Jurkat, Clone E6-1 (cell line): ENCODE measurements around the gene HOXA7. TPM values are rescaled to one million over a fixed set of nuclear protein-coding genes. Genes with fewer than 3 reads are reported as not detected.

Experiments used
- DNase-seq: peaks from one replicate; pipeline ENCODE4 v3.0.0-alpha.2; 2011; ENCODE audit warnings: low read depth, low spot score
- H3K4me3 ChIP-seq: 2 replicates; pipeline ENCODE4 v1.5.1; 2011; ENCODE audit warnings: mild to moderate bottlenecking, low read length, control low read depth, moderate library complexity
- polyA plus RNA-seq: library from polyadenylated mRNA; unstranded; fragments of >200 nt; gene quantifications from one replicate; pipeline ENCODE4 v1.2.1, GENCODE V29; 2012; ENCODE audit warnings: missing spikeins; ENCODE audit not compliant: insufficient read length, insufficient read depth

Gene HOXA7
- 15.5 TPM for polyA plus RNA-seq

DNA sequence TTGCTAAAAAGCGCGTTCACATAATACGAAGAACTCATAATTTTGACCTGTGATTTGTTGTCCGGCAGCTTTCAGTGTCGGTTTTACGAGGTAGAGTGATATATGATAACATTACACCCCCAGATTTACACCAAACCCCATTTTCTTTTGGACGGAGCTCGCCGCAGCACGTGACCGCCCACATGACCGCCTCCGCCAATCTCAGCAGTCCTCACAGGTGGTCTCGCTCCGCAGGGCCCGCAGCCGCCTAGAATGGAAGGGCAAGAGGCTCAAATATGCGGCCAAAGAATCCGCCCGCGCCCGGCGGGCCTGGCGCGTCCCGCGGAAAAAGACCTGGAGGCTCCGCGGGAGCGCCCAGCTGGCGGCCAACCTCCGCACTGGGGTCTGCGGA, at the start of gene HOXA7:
HOXA7 (minus strand) TSS at position 168 of the 391 bp plus-strand sequence; CDS start at position 38, 130 bp downstream.
- H3K4me3 ChIP-seq = peak within 1 kb of the TSS; percentile 65
- DNase-seq = peak; percentile 42

GRCh38 chr7:27205325-27206280, 49.1 kb upstream of the HOXA7 start:
- DNase-seq = no peak
- H3K4me3 ChIP-seq = no peak overlapping the region

DNA sequence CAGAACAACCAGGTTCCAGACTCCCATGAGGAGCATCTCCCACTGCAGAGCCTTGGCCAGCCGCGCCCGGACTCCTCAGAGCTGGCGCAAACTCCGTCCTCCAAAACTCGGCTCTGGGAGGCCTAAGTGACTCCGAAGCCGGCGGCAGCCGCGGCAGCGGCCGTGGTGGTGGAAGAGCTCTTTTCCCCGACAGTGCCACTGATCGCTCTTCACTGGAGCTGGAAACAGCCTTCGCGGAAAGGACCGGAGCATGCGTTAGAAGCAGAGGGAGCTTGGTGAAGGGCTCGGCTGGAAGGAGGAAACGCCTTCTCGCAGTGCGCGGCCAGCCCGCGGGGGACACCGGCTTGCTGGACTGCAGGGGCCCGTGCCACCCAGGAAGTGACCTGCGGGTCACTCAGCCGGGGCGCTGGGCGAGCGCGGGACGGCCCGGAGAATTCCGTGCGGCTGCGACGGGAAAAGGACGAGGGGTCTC, 48.4 kb upstream of the HOXA7 start:
- no peak for DNase-seq

DNA sequence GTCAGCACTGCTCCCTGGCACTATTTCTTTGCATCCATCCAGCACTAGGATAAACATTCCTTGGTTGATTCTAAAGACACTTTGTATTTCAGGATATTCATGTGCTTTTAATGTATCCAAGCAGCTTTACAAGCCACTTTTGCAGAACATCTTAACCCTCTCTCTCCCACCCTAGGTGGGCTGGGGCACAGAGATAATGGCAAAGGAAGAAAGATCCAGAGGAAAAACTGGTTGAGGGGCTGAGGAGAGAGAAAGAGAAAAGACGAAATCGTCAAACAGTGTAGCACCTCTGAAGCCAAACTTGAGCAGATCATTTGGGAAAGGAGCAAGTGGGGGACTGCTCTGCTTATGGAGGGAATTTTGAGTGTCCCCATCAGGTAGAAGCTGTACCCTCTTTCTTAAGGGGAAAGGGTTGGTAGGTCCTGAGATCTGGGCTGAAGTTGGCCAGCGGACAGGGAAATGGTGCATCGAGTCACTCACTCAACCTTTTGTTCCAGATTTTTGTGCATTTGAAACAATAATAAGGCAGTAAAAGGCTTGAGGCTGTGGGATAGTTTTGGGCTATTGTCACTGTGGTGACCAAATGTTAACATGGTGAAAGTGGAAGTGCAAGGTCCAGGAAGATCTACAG, 47.6 kb upstream of the HOXA7 start:
- H3K4me3 ChIP-seq = no peak overlapping the region
- DNase-seq = no peak

More for the DNA sequence above, 48.4 kb upstream of the HOXA7 start:
- H3K4me3 ChIP-seq = no peak overlapping the region

DNA sequence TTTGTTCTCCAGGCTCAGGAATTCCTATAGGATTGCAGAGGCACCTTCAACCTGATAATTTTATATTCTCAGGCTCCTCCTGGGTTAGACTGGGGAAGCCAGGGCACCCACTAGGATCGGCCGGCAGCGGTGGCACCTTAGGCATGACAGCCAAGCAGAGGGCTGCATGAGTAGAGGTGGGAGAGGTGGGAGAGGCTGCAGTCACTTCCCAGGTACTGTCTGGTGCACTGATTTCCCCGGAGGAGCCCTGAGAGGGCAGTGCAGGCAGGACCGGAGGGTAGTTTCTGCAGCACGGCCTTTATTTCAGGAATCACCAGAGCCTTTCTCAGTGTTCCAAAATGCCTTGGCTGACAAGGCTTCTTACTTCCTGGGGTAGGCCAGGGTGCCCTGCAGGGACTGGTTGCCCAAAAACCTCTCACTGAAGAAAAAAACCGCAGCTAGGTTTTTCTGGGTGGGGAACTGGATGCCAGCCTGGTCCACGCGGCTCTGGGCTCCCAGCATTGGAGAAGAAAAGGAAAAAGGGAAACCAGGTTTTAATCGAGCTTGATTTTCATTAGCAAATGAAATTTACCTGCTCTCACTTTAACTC, 47.0 kb upstream of the HOXA7 start:
- DNase-seq = no peak
- no peak overlapping the region for H3K4me3 ChIP-seq

- DNase-seq = no peak
Measured at GRCh38 chr7:27202862-27203134, 46.3 kb upstream of the HOXA7 start.

GRCh38 chr7:27202018-27202861, 45.8 kb upstream of the HOXA7 start:
- DNase-seq = no peak
- H3K4me3 ChIP-seq = no peak overlapping the region

More at GRCh38 chr7:27202862-27203134, 46.3 kb upstream of the HOXA7 start:
- no peak overlapping the region for H3K4me3 ChIP-seq

DNA sequence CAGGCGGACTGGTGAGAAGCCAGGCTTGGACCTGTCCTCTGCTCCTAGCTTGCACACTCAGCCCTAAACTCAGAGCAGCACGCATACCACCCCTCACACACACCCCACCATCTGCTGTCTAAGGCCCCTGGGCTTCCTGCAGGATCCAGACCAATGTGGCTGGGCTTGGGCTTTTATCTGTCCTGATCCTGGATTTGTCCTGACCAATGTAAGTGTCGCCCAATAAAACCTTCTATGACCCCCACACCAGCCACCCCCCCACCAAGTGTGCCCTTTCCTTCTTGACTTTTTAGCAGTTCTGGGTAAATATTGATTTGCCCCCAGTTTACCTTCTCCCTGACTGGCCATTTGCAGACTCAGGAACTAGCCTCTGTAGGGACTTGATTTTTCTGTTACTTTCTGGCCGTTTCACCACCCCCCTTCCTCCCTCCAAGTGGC, 45.1 kb upstream of the HOXA7 start:
- no peak overlapping the region for H3K4me3 ChIP-seq
- DNase-seq = no peak

- H3K4me3 ChIP-seq = peak overlapping the region; percentile 57
Measured at GRCh38 chr7:27200761-27201579, 44.5 kb upstream of the HOXA7 start.

GRCh38 chr7:27199849-27200760, 43.6 kb upstream of the HOXA7 start, which contains the start of gene HOXA13:
TSS of gene HOXA13 (minus strand) at chr7:27200091. CDS start at chr7:27200077, 14 bp downstream.
- peak; percentile 48 for DNase-seq
- H3K4me3 ChIP-seq = peak within 1 kb of the TSS; percentile 57

More at GRCh38 chr7:27200761-27201579, 44.5 kb upstream of the HOXA7 start:
- no peak for DNase-seq

DNA sequence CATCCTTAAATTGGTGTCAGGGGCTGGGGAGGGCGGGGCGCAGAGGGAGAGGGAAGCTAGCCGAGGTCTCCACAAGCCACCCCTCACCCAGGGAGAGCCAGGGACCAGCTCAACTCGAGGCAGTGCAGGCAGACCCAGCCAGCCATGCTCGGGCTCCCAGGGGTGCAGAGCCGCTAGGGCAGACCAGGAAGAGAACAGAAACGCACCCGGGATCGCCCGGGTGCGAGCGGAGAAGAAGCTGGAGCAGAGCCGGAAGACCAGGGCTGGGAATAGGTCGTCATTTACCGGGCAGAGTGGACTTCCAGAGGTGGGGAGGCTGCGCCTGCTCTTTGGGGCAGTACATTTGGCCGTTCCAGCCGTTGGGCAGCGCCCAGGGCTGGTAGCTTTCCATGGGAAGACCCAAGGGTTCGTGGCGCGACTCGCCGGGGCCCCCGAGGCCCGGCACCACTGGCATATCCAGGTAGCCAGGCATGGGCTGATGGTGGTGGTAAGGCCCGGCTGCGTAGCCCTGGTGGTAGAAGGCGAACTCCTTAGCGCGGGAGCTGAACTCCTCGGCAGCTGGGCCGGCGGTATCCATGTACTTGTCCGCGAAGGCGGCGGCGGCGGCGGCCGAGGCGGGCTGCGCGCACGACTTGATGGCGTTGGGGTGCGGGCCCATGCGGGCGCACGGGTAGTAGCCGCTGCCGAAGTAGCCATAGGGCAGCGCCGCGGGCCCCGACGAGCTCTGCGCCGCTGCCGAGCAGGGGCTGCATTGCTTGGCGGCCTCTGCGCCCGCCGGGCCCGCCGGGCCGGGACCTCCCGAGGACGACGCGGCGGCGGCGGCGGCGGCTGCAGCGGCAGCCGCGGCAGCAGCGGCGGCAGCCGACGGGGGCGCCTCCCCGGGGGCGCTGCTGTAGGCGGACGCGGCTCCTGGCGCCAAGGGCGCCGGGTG, 42.7 kb upstream of the HOXA7 start:
- DNase-seq = no peak
- H3K4me3 ChIP-seq = no peak overlapping the region

DNA sequence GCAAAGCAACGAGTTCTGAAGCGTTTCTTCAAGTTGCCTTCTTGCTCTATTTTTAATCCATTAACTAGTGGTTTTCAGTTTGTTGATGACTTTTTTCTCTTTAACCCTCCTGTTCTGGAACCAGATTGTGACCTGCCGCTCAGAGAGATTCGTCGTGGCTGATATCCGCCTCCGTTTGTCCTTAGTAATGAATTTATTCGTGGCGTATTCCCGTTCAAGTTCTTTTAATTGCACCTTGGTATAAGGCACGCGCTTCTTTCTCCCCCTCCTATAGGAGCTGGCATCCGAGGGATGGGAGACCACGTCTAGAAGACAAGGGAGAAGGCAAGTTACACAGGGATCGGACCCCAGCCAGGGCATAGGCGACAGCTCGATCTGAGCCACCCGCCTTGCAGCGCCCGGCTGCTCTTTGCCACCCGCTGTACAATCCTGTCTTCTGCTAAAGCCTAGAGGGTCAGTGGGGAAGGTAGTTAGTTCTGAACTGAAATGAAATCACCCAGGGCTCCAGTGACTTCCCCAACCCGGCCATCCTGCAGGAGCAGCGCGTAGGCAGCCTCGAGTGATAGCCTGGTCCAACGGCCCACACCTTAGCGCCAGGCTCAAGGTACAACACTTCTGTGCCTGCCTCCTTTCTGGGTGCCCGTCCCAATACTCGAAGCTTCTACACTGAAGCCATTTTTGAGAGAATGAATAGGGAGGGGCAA, 41.8 kb upstream of the HOXA7 start:
- DNase-seq = no peak

GRCh38 chr7:27197137-27198042, 40.9 kb upstream of the HOXA7 start:
- DNase-seq = no peak
- H3K4me3 ChIP-seq = no peak overlapping the region

More for the DNA sequence above, 41.8 kb upstream of the HOXA7 start:
- no peak overlapping the region for H3K4me3 ChIP-seq

GRCh38 chr7:27196287-27196767, 39.9 kb upstream of the HOXA7 start:
- peak; percentile 74 for DNase-seq

More at GRCh38 chr7:27196287-27196767, 39.9 kb upstream of the HOXA7 start:
- no peak overlapping the region for H3K4me3 ChIP-seq
